DLD1 (cell line): ENCODE measurements around the gene HTRA3.

Source experiments
- in situ Hi-C: cut with HindIII; loops from 2 replicates; pipeline ENCODE4 v1.10.0; 2017; ENCODE audit warnings: low sequenced_read_pairs

The HTRA3 gene

DNA sequence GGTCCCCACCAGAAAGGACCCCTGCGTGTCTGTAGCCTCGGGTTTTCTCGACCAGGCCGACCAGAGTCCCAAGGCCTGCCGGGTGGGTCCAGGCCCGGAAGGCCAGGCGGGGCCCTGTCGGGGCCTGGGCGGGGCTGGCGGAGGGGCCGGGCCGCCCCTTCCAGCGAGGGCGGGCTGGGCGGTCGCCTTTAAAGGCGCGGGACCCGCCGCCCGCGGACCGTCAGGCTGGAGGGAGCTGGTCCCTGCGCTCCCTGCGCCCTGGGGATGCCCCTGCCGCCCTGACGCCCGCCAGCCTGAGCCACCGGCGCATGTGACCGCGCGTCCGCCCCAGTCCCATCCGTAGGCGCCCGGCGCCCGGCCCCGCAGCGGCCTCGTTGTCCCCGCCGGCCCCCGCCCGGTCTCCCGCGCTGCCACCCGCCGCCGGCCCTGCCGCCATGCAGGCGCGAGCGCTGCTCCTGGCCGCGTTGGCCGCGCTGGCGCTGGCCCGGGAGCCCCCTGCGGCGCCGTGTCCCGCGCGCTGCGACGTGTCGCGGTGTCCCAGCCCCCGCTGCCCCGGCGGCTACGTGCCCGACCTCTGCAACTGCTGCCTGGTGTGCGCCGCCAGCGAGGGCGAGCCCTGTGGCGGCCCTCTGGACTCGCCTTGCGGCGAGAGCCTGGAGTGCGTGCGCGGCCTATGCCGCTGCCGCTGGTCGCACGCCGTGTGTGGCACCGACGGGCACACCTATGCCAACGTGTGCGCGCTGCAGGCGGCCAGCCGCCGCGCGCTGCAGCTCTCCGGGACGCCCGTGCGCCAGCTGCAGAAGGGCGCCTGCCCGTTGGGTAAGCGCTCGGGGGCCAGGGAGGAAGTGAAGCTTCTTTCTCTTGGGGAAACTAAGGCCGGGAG lies at the start of gene HTRA3:
Gene HTRA3 (plus strand): TSS at position 220 of the 883 bp plus-strand sequence. CDS start 215 bp downstream, at position 435.
- in situ Hi-C loops: loop anchor here (25.0 kb wide), 1 partner anchor 143 kb away; no protein-coding TSS in a partner anchor

DNA sequence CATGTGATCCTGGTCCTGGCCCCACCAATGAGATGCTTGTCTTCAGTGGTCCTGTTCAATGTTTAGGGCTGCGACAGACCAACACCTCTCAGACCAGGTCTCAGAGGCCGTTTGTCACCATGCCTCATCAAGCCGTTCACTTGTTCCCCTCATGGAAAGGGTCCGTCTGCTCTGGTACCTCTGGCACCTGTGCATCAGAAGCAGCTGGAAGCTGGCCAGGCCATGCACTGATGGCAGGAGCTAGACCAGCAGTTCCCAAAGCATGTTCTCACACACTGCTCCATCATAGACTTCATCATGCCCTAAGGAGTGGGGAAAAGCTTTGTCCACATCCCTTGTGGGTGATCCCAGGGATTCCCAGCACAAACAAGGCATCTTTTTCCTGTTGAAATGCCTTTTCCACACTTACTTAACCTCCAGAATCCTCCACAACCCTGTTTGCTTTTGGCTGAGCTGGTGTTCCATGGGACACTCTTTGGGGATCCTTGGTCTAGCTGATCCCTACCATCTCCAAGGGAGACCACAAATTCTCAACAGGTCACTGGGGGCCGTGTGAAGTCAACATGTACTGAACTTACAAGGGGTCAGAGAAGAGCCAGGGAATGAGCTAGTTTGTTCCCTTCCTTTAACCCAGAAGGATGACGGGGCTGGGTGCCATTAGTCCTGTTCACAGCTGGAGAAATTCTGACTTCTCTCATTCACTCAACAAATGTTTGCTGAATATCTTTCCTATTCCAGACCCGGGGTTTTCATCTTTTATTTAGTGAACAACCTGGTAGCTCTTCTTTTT lies 48.7 kb upstream of the HTRA3 start:
- in situ Hi-C loops: no loop called here

GRCh38 chr4:8221476-8221875 lies 48.1 kb upstream of the HTRA3 start:
- in situ Hi-C loops: no loop called here

DNA sequence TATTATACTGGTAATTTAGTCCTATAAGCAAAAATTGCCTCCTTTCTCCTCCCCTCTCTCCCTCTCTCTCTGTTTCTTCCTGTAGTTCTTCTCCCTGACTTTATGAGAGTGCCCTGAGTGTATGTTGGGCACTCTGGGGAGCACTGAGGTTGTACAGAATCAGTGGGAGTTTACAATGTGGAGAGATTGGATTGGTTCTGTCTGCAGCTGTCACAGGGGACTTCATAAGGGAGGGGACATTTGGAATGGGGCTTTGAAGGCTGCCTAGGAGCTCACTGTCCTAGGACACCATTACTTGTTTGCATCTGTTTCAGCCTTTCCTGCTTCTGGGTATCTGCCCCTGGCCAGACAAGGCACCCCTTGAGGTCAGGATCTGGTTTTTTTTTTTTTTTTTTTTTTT lies 47.6 kb upstream of the HTRA3 start:
- in situ Hi-C loops: no loop called here

GRCh38 chr4:8222609-8223388 lies 46.8 kb upstream of the HTRA3 start:
- in situ Hi-C loops: no loop called here

DNA sequence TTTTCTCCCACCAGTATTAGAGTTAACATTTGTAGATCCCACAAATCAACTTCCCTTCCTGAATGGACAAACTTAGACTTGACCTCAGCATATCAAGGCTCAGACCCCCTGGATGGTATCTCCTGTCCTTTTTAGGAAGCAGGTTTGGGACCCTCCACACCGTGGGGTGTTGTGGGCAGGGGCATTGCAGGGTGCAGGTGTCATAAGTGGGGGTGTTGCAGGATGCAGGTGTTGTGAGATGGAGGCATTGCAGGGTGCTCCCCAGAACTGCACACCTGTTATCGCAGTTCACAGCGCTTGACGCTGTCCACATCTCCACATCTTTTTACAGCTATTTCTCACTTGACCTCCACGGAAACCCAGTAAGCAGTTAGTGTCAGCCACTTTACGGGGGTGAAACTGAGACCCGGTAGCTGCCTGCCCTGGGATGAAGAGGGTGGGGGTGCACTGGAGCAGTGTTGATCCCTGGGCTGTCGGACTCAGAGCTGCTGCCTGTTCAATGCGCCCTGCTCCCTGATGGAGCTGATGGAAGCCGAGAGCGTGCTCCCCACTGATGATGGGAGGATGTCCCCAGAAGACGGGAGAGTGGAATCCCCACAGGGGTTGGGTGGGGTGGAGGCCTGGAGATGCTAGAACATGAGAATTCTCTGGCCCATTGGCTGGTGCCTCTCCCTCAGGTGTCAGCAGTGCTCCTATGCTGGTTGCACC lies 45.1 kb upstream of the HTRA3 start:
- in situ Hi-C loops: no loop called here

DNA sequence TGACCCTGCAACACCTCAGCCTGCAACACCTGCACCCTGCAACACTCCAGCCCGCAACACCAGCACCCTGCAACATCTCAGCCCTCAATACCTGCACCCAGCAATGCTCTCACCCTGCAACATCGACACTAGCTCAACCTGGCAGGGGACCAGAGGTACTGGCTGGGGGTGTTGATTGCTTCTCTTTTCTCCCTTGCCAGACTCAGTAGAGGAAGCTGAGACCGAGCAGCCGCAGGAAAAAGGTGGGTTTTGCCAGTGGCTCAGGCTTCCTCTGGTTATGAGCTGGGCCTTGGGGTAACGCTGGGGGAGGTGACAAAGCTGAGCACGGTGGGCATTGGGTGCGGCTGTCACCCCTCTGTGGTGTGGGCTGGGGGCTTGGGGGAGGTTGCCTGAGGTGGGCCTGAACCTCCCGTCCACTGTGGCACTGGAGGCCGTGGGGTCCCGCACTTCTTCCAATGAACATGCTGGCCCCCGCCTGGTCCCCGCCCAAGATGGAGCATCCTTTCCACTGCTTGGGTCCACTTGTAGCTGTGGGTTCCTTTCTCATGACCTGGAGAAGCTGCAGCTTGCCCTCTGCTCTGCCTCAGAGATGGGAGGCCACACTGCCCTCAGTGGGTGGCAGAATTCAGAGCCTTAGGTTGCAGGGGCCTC lies 44.5 kb upstream of the HTRA3 start:
- in situ Hi-C loops: no loop called here

DNA sequence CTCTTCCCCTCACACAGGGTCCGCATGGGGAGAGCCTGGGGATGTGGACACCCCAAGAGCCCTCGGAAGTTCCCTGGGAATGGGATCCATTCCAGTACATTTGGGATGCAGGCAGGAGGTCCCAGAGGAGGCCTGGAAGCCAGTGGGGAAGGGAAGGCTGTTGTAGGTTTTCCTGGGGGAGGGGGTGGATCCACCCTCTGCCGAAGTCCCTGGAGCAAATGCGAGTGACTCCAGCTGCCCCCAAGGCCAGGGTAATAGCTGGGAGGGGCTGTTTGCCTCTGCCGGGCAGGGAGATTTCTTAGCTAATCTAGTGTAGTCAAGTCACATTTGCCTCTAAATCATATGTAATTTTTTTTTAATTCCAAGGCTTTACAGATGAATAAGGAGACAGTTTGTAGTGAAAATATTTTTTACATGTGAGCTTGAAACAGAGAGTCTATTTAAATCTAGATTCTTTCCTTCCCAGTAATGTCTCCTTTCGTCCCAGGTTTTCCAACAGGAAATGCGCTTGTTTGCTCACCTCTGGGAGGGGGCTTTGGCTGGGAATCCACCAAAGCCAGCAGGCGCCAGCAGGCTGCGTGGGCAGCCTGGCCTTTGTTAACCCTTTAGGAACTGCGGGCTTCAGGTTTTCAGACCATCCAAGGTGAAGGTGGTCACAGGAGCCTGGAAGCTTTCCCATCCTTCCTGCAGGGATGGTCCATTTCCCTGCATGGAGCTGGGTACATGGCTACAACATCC lies 43.7 kb upstream of the HTRA3 start:
- in situ Hi-C loops: no loop called here

DNA sequence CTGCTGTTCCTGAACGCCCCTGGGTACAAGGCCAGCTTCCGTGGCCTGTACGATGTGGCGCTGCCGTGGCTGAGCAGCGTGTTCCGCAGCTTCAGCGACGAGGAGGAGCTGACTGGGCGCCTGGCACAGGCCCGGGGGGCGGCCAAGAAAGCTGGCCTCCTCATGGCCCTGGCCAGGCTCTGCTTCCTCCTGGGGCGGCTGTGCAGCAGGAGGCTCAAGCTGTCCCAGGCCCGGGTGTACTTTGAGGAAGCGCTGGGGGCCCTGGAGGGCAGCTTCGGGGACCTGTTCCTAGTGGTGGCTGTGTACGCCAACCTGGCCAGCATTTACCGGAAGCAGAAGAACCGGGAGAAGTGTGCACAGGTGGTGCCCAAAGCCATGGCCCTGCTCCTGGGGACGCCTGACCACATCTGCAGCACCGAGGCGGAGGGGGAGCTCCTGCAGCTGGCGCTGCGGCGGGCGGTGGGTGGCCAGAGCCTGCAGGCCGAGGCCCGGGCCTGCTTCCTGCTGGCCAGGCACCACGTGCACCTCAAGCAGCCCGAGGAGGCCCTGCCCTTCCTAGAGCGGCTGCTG lies 42.3 kb upstream of the HTRA3 start:
- in situ Hi-C loops: no loop called here

- in situ Hi-C loops: no loop called here
Measured at GRCh38 chr4:8227771-8228318, 41.7 kb upstream of the HTRA3 start.

GRCh38 chr4:8228319-8229250 lies 41.0 kb upstream of the HTRA3 start:
- in situ Hi-C loops: no loop called here

DNA sequence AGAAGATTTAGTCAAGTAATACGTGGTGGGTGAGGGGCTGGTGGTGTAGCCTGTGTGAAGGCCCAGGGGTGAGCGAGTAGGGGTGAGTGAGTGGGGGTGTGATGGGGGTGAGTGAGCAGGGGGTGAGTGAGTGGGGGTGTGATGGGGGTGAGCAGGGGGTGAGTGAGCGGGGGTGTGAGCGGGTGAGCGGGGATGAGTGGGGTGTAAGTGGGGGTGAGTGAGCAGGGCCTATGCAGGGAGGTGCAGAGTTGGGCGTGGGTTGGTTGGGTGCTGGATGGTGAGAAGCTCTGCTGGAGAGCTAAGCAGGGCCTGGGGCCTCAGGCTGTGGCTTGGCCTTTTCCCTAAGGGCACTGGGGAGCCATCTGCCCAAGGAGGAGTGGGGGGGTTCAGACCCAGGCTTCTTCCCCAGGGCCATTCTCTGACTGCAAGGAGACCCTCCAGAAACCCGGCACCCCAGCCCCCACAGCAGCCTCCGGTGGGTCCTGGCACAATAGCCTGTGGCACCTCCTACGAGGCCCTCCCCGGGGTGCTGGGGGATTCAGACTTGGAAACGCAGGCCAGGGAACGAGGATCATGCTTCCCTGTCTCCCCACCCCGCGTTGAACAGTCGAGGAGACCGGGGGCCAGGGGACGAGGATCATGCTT lies 40.1 kb upstream of the HTRA3 start:
- in situ Hi-C loops: no loop called here

DNA sequence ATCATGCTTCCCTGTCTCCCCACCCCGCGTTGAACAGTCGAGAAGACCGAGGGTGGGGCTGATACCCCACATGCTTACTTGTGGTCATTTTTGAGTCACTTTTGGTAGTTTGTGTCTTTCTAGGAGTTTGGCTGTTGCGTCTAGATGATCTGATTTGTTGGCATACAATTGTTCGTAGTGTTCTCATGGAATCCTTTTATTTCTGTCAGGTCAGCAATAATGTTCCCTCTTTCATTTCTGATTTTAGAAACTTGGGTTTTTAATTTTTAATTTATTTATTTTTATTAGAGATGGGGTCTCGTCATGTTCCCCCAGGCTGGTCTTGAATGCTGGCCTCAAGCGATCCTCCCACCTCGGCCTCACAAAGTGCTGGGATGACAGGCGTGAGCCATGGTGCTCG lies 39.5 kb upstream of the HTRA3 start:
- in situ Hi-C loops: no loop called here

GRCh38 chr4:8230891-8231290 lies 38.7 kb upstream of the HTRA3 start:
- in situ Hi-C loops: no loop called here

- in situ Hi-C loops: no loop called here
Measured at GRCh38 chr4:8231551-8232049, 38.0 kb upstream of the HTRA3 start.

DNA sequence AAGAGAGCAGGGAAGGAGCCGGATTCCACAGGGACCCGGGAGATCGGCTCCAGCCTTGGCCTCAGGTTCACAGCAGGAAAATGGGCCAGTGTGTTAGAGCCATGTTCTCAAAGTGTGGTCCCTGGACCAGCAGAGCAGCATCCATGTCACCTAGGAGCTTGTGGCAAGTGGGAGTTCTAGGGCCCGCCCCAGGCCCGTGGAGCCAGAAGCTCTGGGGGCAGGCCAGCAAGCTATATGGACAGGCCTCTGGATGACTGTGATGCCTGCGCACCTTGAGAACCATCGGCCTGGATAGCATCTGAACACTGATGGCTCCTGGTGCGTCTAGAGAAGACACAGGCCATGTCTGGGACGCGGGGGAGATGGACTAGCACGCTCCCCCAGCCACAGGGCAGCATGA lies 36.8 kb upstream of the HTRA3 start:
- in situ Hi-C loops: no loop called here
